ENCODE data around the gene RPL21. TPM values are rescaled to one million over a fixed set of nuclear protein-coding genes. Genes with fewer than 3 reads are reported as not detected.

Gene RPL21
- total and polyA plus RNA-seq, 7 experiments from 2014 or later: 962 to 9,287 (median 2,505) TPM

- Histone ChIP-seq H3K27ac (ENCODE audit: low read depth, low read length) (peak within 1 kb of the TSS; percentile 75), H3K4me3 (ENCODE audit: low read length) (peak within 1 kb of the TSS; percentile 90)
- POLR2A ChIA-PET: interaction anchor here (1.1 to 2.2 kb wide), 5 partner anchors 9 to 39 kb away, joined by 3 to 8 read pairs (median 4); partner anchors contain the start of gene RPL21
Measured at GRCh38 chr13:27270594-27271520, 19.5 kb downstream of the RPL21 start, which contains the start of gene RASL11A. Gene RASL11A, plus strand, starts transcription at chr13:27270830. Its CDS starts 115 bp downstream, at chr13:27270945.

GRCh38 chr13:27271570-27272096, 20.3 kb downstream of the RPL21 start:
- Mint-ChIP-seq H3K27ac (peak overlapping the region in 7 of 9 donors; percentile 17 to 82 (median 76)), H3K4me1 (peaks cover 7 to 32% (median 15%) of the 10 kb centered on the region in 7 donors), H3K9me3 (peaks cover 0 to 2% (median 0%) of the 10 kb centered on the region in 11 donors), H3K4me3 (peak overlapping the region; percentile 88 to 96 (median 92)), H3K36me3 (peaks cover 0 to 7% (median 0%) of the 10 kb centered on the region in 5 donors), H3K27me3 (peaks cover 0 to 49% (median 9%) of the 10 kb centered on the region in 5 donors)
- POLR2A ChIA-PET: interaction anchor here (1.1 to 2.2 kb wide), 3 partner anchors 21 to 39 kb away, joined by 3 to 8 read pairs (median 4); partner anchors contain the start of gene RPL21
- peaks cover 0 to 5% (median 0%) of the 10 kb centered on the region in 3 experiments for H3K36me3 ChIP-seq (ENCODE audit: control insufficient read depth in 2 of 3, insufficient read depth in 3 of 3, low read length in 3 of 3)
- no peaks in the 10 kb centered on the region for H3K9me3 ChIP-seq (ENCODE audit: control insufficient read depth in 2 of 3, low read length in 3 of 3)
- peak overlapping the region; percentile 75 for H3K27ac ChIP-seq (ENCODE audit: low read depth, low read length)
- intact Hi-C loops (cut with micrococcal nuclease): loop anchor here (1.0 to 10.0 kb wide), 11 partner anchors 22 to 349 kb away; partner anchors contain the start of genes LNX2 (in 1 of the 2), MTIF3 (in 1 of the 2) and POLR1D (in 1 of the 2)
- DNase-seq (no peak), ATAC-seq (no peak)
- H3K27me3 ChIP-seq (ENCODE audit: control insufficient read depth in 2 of 2, insufficient read depth in 2 of 2, low read length in 2 of 2): peaks cover 0 to 3% of the 10 kb centered on the region in 2 donors
- peaks cover 0 to 4% of the 10 kb centered on the region in 2 donors for H3K4me1 ChIP-seq (ENCODE audit: control insufficient read depth in 2 of 2, insufficient read depth in 2 of 2, low read length in 2 of 2)
- CTCF ChIA-PET: interaction anchor here (0.6 to 0.9 kb wide), 2 partner anchors 178 to 325 kb away, joined by 3 to 6 read pairs; no protein-coding TSS in a partner anchor
- peak overlapping the region; percentile 90 for H3K4me3 ChIP-seq (ENCODE audit: low read length)

More at GRCh38 chr13:27270594-27271520, 19.5 kb downstream of the RPL21 start, which contains the start of gene RASL11A:
- Mint-ChIP-seq H3K4me1 (peaks cover 9 to 35% (median 19%) of the 10 kb centered on the region in 7 donors), H3K9me3 (peaks cover 0 to 2% (median 0%) of the 10 kb centered on the region in 11 donors), H3K36me3 (peaks cover 0 to 7% (median 0%) of the 10 kb centered on the region in 5 donors), H3K27ac (peak within 1 kb of the TSS; percentile 29 to 82 (median 75)), H3K27me3 (peaks cover 0 to 45% (median 9%) of the 10 kb centered on the region in 5 donors), H3K4me3 (peak within 1 kb of the TSS; percentile 88 to 96 (median 92))
- Histone ChIP-seq H3K27me3 (ENCODE audit: control insufficient read depth in 2 of 2, insufficient read depth in 2 of 2, low read length in 2 of 2) (peaks cover 0 to 3% of the 10 kb centered on the region in 2 donors), H3K36me3 (ENCODE audit: control insufficient read depth in 2 of 3, insufficient read depth in 3 of 3, low read length in 3 of 3) (peaks cover 0 to 5% (median 0%) of the 10 kb centered on the region in 3 experiments), H3K9me3 (ENCODE audit: control insufficient read depth in 2 of 3, low read length in 3 of 3) (no peaks in the 10 kb centered on the region), H3K4me1 (ENCODE audit: control insufficient read depth in 2 of 2, insufficient read depth in 2 of 2, low read length in 2 of 2) (peaks cover 0 to 4% of the 10 kb centered on the region in 2 donors)
- peak; percentile 92 for ATAC-seq
- CTCF ChIA-PET: interaction anchor here (0.5 to 1.4 kb wide), 15 partner anchors 12 to 1220 kb away, joined by 3 to 6 read pairs (median 3); partner anchors contain the start of gene RPL21
- intact Hi-C loops (cut with micrococcal nuclease): loop anchor here (1.0 to 10.0 kb wide), 13 partner anchors 12 to 350 kb away; partner anchors contain the start of genes RPL21 (in 2 of the 2), LNX2 (in 1 of the 2), MTIF3 (in 1 of the 2) and POLR1D (in 1 of the 2)
- DNase-seq: peak; percentile 53 to 87 (median 76)

GRCh38 chr13:27273658-27274425, 22.5 kb downstream of the RPL21 start:
- H3K4me3 ChIP-seq (ENCODE audit: low read length): no peak overlapping the region
- H3K27ac ChIP-seq (ENCODE audit: low read depth, low read length): no peak overlapping the region
- peaks cover 0 to 4% of the 10 kb centered on the region in 2 donors for H3K4me1 ChIP-seq (ENCODE audit: control insufficient read depth in 2 of 2, insufficient read depth in 2 of 2, low read length in 2 of 2)
- H3K27ac Mint-ChIP-seq: peak overlapping the region in 1 of 9 donors; percentile 45
- H3K9me3 ChIP-seq (ENCODE audit: control insufficient read depth in 2 of 3, low read length in 3 of 3): no peaks in the 10 kb centered on the region
- H3K4me3 Mint-ChIP-seq: peak overlapping the region in 2 of 10 donors; percentile 8
- intact Hi-C loops (cut with micrococcal nuclease): loop anchor here (5.0 to 10.0 kb wide), 2 partner anchors 83 to 209 kb away; no protein-coding TSS in a partner anchor
- ChIA-PET CTCF (interaction anchor here (0.7 kb wide), 1 partner anchor 18 kb away, joined by 5 read pairs; no protein-coding TSS in a partner anchor), POLR2A (interaction anchor here (0.7 to 0.9 kb wide), 5 partner anchors 17 to 177 kb away, joined by 3 to 5 read pairs (median 4); no protein-coding TSS in a partner anchor)
- H3K4me1 Mint-ChIP-seq: peaks cover 6 to 20% (median 14%) of the 10 kb centered on the region in 7 donors
- H3K36me3 ChIP-seq (ENCODE audit: control insufficient read depth in 2 of 3, insufficient read depth in 3 of 3, low read length in 3 of 3): peaks cover 0 to 5% (median 0%) of the 10 kb centered on the region in 3 experiments
- DNase-seq (no peak), ATAC-seq (no peak)
- H3K27me3 Mint-ChIP-seq: peaks cover 0 to 61% (median 9%) of the 10 kb centered on the region in 5 donors
- peaks cover 0 to 7% (median 0%) of the 10 kb centered on the region in 5 donors for H3K36me3 Mint-ChIP-seq
- H3K9me3 Mint-ChIP-seq: peaks cover 0 to 2% (median 0%) of the 10 kb centered on the region in 11 donors
- peaks cover 0 to 3% of the 10 kb centered on the region in 2 donors for H3K27me3 ChIP-seq (ENCODE audit: control insufficient read depth in 2 of 2, insufficient read depth in 2 of 2, low read length in 2 of 2)

- peaks cover 0 to 2% (median 0%) of the 10 kb centered on the region in 11 donors for H3K9me3 Mint-ChIP-seq
- Histone ChIP-seq H3K4me3 (ENCODE audit: low read length) (no peak overlapping the region), H3K27me3 (ENCODE audit: control insufficient read depth in 2 of 2, insufficient read depth in 2 of 2, low read length in 2 of 2) (peaks cover 0 to 3% of the 10 kb centered on the region in 2 donors), H3K27ac (ENCODE audit: low read depth, low read length) (no peak overlapping the region), H3K36me3 (ENCODE audit: control insufficient read depth in 2 of 3, insufficient read depth in 3 of 3, low read length in 3 of 3) (peaks cover 0 to 5% (median 0%) of the 10 kb centered on the region in 3 experiments), H3K4me1 (ENCODE audit: control insufficient read depth in 2 of 2, insufficient read depth in 2 of 2, low read length in 2 of 2) (peaks cover 0 to 4% of the 10 kb centered on the region in 2 donors), H3K9me3 (ENCODE audit: control insufficient read depth in 2 of 3, low read length in 3 of 3) (no peaks in the 10 kb centered on the region)
- DNase-seq: no peak
- H3K27ac Mint-ChIP-seq: no peak overlapping the region
- H3K36me3 Mint-ChIP-seq: peaks cover 0 to 7% (median 0%) of the 10 kb centered on the region in 5 donors
- POLR2A ChIA-PET: interaction anchor here (0.8 to 0.9 kb wide), 2 partner anchors 17 to 176 kb away, joined by 4 to 5 read pairs; no protein-coding TSS in a partner anchor
- H3K4me1 Mint-ChIP-seq: peaks cover 6 to 22% (median 16%) of the 10 kb centered on the region in 7 donors
- H3K27me3 Mint-ChIP-seq: peaks cover 0 to 61% (median 9%) of the 10 kb centered on the region in 5 donors
- no peak overlapping the region for H3K4me3 Mint-ChIP-seq
- intact Hi-C loops (cut with micrococcal nuclease): loop anchor here (5.0 to 10.0 kb wide), 2 partner anchors 83 to 210 kb away; no protein-coding TSS in a partner anchor
- CTCF ChIA-PET: no interaction called here
- no peak for ATAC-seq
Measured at GRCh38 chr13:27274631-27275030, 23.3 kb downstream of the RPL21 start.

GRCh38 chr13:27276188-27276587, 24.8 kb downstream of the RPL21 start:
- Histone ChIP-seq H3K4me1 (ENCODE audit: control insufficient read depth in 2 of 2, insufficient read depth in 2 of 2, low read length in 2 of 2) (no peaks in the 10 kb centered on the region), H3K27me3 (ENCODE audit: control insufficient read depth in 2 of 2, insufficient read depth in 2 of 2, low read length in 2 of 2) (peaks cover 0 to 3% of the 10 kb centered on the region in 2 donors), H3K27ac (ENCODE audit: low read depth, low read length) (no peak overlapping the region), H3K4me3 (ENCODE audit: low read length) (no peak overlapping the region), H3K36me3 (ENCODE audit: control insufficient read depth in 2 of 3, insufficient read depth in 3 of 3, low read length in 3 of 3) (no peaks in the 10 kb centered on the region), H3K9me3 (ENCODE audit: control insufficient read depth in 2 of 3, low read length in 3 of 3) (no peaks in the 10 kb centered on the region)
- intact Hi-C loops (cut with micrococcal nuclease): loop anchor here in 1 of 2 donors (10.0 kb wide), 1 partner anchor 211 kb away; no protein-coding TSS in a partner anchor
- Mint-ChIP-seq H3K9me3 (peaks cover 0 to 2% (median 0%) of the 10 kb centered on the region in 11 donors), H3K4me1 (peaks cover 3 to 16% (median 9%) of the 10 kb centered on the region in 7 donors), H3K4me3 (no peak overlapping the region), H3K36me3 (peaks cover 0 to 7% (median 0%) of the 10 kb centered on the region in 5 donors), H3K27ac (no peak overlapping the region), H3K27me3 (peaks cover 0 to 59% (median 7%) of the 10 kb centered on the region in 5 donors)
- ChIA-PET POLR2A (no interaction called here), CTCF (no interaction called here)
- no peak for DNase-seq
- ATAC-seq: no peak

Measured in naive thymus-derived CD4-positive, alpha-beta T cell (primary cell).